ENCODE measurements around the gene SAMD4B.

SAMD4B gene

DNA sequence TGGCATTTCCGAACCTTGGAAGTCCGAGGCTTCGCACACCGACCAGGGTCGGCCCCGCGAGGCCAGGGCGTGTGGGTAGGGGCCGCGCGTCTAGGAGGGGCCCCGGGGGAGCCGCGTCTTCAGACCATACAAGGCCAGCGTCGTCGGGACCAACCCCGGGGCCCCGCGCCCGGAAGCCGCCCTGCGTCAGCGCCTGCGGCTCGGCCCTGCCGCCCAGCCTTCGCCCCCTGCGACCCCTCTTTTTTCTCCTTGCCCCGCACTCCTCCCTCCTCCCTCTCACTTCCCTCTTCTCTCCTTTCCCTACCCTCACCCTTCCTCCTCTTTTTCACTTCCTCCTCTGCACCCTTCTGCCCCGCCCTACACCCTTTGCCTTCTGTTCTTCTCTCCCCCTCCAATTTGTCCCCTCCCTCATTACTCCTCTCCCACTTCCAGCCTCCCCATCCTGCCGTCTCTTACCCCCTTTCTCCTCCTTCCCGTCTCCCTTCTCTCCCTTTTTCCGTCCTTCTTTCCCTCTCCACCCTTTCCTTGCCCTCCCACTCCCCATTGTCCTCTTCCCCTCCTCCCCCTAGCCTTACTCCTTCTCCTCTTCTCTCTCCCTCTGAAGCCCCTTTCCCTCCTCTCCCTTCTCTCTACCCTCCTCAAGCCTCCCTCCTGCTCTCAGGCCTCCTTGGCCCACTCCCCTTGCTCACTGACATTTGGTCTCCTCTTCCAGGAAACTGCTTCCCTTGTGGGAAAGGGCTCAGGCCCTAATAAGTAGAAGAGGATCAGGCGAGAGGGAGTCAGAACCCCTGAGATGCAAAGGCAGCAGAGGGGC, 68.0 kb downstream of the SAMD4B start:
- DNase-seq: peak; percentile 89 to 92

DNA sequence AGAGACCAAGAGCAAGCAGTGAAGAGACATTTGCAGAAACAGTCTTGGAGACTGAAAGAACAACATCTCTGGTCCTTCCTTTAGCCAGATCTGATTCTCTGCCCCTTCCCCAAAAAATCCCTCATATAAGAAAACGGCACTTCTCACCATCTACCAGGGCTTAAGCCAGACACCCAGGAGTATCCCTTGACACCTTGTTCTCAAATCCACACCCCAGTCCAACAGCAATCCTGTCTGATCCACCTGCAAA, 68.5 kb downstream of the SAMD4B start:
- no peak for DNase-seq

DNA sequence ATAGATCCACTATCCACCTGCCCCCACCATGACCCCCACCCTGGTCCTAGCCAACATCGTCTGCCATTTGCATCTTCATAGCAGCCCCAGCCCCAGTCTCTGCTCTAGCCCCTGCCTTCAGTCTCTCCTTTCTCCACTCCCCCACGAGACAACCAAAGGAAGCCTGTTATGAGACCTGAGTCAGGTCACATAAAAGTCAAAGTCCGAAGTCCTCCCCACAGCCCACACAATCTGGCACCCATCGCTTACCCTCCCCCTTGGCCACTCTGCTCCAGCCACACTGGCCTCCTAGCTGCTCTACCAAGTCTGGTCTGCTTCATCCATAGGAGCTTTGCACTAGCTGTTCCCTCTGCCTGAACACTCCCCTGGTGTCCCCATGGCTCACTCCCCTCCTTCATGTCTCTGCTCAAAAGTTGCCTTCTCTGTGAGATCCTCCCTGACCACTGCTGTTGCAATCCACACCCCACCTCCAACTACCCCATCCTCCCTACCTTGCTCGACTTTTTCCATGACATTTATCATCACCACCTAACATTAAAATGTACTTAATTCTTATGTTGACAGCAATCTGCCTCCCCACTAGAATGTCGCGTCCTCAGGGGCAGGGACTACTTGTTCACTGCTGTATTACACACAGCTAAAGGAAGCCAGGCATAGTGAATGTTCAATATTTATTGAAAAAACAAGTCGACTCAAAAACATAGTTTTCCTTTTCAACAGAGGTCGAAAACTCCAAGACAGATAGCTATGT, 69.0 kb downstream of the SAMD4B start:
- DNase-seq: peak; percentile 78 to 79

DNA sequence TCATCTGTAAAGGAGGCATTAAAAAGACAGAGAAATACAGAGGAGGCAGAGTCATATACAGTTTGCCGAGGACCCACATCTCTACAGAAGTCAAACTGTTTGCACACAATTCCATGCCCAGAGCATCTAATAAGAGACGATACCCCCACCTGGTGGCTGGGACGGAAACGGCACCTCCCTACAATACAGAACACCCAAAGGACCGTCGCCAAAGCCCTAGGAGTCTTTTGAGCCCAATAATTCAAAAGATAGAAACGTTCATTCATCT, 69.5 kb downstream of the SAMD4B start:
- peak; percentile 94 for DNase-seq

DNA sequence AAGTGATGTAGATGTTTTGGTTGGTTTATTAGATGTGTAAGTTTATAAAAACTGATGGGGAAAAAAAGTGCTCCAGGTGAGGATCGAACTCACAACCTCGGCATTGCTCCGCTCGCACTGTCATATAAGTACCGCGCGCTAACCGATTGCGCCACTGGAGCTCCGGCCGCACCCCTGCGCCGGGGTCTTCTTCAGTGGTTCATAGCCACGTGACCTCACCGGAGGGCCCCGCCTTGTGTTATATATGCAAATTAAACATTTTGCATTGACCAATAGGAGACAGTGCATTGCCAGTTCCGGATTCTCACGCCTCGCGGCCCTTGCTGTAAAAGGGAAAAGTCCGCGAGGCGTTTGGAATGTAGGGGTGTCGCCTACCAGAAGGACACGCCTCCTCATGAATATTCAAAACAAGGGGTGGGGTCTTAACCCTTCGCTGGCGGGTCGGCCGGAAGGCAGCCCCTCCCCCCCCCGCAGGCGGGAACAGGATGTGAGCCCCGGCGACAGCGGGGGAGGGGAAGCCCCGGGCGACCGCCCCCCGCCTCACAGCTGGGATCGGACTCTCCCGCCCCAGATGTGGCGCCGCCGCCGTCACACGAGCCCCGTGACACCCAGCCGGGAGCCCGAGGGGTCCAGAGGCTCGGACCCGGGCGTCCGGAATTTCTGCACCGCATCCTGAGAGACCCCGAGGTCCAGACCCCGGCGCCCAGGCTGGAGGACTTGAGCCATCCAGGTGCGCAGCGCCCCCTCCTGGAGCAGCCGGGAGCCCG, 70.1 kb downstream of the SAMD4B start, which contains the start of gene PLEKHG2:
Gene PLEKHG2, plus strand, starts transcription at position 570 of the 767 bp plus-strand sequence. CDS start 1,418 bp downstream, outside the sequence.
- peak; percentile 99 for DNase-seq

DNA sequence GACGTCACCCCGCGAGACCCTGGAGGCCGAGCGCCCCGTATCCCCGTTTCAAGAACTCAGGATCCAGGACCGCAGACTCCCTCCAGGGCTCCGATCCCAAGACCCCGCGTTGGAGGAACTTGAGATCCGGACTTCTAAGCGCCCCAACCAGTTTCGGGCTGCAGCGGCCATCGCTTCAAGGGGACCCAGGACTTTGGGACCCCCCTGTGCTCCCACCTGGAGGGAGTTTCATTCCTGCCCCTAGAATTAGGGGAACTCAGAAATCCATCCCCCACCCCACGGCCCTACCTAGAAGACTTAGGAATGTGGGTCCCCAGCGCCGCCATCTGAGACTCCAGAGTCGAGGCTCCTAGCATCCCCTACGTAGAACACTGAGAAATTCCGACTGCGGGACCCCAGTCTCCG, 70.6 kb downstream of the SAMD4B start:
- no peak for DNase-seq

DNA sequence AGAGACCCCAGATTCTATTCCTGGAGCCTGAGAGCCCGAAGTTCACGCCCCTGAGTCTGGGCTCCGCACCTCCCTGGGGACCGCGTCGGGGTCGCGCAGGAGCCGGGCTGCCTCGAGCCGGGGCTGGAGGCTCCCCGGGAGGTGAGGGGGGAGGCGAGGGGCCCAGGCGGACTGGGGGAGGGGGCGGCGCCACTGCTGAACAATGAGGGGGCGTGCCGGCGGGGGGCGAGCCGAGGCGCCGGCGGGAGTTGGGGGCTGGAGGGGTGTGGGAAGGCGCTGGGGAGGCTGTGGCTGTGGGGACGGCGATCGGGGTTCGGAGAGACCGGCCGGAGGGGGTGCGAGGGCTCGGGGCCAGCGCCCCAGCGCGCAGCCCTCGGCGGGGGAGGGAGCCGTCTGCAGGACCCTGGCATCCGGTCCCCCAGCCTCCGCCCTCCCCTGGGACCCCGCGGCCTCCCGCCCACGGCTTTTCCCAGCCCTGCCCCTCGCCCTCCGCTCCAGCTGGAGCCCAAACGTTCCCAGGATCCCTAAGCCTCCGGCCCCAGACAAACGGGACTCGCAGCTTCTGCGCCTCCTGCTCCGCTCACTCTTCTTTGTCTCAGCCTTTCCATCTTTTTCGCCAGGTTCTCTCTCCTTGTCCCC, 71.2 kb downstream of the SAMD4B start:
- peak; percentile 38 to 53 for DNase-seq

DNA sequence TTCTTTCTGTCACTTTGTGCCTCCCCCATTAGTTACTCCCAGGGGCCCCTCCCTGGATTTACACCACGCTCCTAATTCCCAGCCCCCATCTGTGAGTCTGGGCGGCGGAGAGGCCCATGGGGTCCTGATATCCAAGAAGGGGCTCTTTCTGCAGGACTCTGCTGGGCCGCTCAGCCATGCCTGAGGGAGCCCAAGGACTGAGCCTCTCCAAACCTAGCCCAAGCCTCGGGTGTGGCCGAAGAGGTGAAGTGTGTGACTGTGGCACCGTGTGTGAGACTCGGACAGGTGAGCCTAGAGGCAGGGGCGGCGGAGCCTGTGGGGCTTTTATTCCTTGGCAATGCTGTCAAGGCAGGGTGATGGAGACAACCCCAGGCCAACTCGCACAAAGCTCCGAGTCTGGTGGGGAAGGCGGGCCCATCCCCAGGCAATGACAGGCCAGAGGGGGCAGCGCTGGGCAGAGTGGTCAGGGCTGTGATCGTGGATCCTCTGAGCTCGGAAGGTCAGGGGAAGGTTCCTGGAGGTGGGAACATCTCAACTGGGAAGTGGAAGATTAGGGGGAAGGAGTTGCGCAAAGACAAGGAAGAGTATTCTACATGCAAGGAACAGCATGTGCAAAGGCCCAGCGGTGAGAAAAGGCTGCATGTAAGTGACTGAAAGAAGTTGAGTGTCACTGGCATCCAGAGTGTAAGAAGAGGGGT, 71.8 kb downstream of the SAMD4B start:
- DNase-seq: peak in 1 of 2 donors; percentile 39

DNA sequence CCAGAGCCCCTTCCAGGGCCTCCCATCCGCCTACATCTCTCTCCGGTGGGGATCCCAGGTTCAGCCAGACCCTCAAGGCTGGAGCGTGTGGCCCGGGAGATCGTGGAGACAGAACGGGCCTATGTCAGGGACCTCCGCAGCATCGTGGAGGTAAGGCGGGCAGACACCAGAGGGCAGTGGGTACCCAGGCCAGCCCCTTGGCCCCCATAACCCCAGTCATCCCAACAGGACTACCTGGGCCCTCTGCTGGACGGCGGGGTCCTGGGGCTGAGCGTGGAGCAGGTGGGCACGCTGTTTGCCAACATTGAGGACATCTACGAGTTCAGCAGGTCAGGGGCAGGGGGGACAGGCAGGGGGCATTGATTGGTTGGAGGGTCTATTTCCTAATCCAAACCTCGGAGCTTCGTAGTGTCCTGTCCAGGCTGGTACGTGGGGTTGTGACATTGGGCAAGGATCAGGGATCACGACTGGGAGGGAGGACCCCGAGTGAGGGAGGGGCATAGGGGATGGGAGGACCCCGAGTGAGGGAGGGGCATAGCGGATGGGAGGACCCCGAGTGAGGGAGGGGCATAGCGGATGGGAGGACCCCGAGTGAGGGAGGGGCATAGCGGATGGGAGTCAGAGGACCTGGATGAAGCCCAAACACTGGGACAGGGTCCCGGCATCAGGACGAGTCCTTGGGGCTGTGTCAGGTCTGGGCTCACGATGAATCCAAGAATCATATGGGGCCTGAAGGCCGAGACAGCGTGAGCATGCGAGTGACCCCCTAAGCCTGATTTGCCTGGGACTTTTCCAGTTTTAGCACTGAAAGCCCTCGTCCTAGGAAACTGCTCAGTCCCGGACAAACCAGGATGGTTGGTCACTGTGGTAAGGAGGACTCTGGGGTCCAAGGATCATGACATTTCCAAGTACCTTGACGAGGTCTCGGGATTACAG, 73.2 kb downstream of the SAMD4B start:
- DNase-seq: no peak

DNA sequence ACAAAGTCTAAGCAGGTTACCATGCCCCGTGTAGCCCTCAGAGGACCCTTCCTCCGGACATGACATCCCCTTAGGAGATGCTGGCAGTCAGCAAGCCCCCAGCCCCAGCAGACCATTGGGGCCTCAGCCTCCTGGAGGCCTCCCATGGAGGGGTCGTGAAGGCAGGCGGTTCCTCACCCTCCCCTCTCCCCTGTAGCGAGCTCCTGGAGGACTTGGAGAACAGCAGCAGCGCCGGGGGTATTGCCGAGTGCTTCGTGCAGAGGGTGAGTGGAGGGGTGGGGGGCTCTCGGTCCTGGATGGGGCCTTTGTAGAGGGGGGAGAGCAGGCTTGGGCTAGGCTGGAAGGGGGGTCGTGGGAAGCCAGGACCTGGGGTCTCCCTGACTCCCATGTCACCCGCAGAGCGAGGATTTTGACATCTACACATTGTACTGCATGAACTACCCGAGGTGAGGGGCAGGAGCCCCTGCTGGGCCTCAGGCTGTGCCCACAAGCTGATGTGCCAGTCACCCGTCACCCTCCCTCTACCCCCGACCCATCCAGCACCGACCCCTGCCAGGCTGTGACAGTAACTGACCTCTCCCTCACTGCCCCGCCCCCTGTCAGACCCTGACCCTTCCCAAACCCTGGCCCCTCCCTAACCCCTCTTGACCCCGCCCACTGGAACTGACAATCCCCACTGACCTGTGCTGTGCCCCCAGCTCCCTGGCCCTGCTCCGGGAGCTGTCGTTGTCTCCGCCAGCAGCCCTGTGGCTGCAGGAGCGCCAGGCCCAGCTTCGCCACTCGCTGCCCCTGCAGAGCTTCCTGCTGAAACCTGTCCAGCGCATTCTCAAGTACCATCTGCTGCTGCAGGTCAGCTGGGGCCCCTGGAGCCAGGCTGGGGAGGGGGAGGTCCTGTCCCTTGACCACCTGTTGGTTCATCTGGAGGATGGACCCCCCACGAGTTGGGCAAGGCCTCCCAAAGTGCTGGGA, 74.2 kb downstream of the SAMD4B start:
- DNase-seq: no peak

DNA sequence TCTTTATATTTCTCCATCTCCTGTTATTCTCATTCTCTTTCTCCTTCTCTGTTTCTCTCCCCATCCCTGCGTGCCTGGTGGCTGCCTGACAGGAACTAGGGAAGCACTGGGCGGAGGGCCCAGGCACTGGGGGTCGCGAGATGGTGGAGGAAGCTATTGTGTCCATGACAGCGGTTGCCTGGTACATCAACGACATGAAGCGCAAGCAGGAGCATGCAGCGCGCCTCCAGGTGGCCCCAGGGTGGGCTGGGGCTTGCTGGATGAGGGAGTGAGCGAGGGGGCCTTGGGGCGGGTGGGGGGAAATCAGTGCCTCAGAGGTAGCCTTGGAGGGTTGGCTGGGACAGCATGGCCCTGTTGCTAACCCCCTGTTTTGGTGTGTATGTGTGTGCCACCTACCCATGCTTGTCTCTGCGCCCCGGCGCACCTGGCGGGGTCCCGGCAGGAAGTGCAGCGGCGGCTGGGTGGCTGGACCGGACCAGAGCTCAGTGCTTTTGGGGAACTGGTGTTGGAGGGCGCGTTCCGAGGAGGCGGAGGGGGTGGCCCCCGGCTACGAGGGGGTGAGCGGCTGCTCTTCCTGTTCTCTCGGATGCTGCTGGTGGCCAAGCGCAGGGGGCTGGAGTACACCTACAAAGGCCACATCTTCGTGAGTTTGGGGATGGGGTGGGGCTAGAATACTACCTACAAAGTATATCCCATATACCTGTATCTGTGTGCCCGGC, 75.4 kb downstream of the SAMD4B start:
- no peak for DNase-seq

DNA sequence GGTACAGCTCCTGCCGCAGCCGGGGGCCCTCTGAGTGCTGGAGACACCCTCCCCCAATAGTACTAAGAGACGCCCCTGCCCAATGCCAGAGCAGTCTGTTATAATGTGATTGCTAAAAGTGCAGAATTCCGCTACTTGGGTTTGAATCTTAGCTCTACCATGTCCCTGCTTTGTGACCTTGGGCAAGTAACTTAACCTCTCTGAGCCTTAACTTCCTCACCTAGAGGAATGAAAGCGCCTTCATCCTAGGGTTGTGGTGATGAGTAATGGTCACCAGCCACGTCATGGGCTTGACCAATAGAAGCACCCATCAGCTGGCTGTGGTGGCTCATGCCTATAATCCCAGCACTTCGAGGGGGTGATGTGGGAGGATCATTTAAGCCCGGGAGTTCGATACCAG, 76.8 kb downstream of the SAMD4B start:
- DNase-seq: no peak

DNA sequence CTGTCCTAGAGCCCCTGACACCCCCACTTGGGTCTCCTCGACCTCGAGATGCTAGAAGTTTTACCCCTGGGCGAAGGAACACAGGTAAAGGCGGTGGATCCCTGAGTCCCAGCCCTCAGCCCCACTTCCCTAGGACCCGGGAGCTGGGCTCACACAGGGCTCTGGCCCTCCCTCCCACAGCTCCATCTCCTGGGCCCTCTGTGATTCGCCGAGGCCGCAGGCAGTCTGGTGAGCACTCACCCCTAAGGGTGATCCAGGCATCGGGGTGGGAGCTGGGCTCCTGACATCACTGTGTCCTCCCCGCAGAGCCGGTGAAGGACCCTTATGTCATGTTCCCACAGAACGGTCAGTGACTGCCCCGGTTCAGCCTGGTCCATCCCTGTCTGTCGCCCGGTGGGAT, 78.5 kb downstream of the SAMD4B start:
- DNase-seq: no peak

DNA sequence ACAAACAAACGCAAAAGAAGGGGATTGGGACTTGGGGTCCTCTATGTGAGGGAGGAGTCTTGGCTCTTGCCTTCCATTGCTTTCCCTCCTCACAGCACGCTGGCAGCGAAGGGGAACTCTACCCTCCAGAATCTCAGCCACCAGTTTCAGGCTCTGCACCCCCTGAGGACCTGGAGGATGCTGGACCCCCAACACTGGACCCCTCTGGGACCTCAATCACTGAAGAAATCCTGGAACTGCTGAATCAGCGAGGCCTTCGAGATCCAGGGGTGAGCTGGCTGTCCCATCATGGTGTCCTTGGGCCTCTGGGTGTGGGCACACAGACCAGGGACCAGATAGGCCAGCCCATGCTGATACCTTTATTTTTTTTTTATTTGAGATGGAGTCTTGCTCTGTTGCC, 79.8 kb downstream of the SAMD4B start:
- DNase-seq: no peak

DNA sequence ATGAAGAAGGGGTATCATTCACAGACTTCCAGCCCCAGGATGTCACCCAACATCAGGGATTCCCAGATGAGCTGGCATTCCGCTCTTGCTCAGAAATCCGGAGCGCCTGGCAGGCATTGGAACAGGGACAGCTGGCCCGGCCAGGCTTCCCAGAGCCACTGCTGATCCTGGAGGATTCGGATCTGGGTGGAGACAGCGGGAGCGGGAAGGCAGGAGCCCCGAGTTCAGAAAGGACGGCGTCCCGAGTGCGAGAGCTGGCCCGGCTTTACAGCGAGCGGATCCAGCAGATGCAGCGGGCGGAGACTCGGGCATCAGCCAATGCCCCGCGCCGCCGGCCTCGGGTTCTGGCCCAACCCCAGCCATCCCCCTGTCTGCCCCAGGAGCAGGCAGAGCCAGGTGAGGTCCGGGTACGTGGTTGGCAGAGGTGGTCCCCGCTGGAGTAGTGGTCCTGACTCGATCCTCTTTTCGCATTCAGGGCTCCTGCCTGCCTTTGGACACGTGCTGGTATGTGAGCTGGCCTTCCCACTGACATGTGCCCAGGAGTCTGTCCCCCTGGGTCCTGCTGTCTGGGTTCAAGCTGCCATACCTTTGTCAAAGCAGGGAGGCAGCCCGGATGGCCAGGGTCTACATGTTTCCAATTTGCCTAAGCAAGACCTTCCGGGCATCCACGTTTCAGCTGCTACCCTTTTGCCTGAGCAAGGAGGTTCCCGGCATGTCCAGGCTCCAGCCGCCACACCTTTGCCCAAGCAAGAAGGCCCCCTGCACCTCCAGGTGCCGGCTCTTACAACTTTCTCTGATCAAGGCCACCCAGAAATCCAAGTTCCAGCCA, 81.3 kb downstream of the SAMD4B start:
- no peak for DNase-seq

DNA sequence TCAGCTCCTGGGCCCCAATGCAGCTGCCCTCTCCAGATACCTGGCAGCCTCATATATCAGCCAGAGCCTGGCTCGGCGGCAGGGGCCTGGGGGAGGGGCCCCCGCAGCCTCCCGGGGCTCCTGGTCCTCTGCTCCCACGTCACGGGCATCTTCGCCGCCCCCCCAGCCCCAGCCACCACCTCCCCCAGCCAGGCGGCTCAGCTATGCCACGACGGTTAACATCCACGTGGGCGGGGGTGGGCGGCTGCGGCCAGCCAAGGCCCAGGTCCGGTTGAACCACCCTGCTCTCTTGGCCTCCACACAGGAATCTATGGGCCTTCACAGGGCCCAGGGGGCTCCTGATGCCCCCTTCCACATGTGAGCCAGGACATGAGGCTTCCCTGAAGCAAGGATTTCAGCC, 82.7 kb downstream of the SAMD4B start:
- DNase-seq: no peak

DNA sequence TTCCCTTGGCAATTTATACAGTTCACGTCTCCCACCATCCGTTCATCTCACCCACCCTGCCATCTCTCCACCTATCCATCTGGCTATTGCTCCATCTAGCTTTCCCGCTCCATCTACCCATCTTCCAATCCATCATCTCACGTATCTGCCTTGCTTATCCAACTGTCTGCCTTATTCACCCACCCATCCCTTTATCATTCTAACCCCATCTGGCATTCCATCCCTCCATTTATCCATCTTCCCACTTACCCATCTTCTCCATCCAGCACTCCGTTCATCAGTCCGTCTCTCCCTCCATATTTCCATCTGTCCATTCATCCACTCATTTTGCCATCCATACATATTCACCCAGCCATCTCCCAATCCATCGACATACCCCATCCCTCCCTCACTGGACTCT, 83.5 kb downstream of the SAMD4B start:
- DNase-seq: no peak

DNA sequence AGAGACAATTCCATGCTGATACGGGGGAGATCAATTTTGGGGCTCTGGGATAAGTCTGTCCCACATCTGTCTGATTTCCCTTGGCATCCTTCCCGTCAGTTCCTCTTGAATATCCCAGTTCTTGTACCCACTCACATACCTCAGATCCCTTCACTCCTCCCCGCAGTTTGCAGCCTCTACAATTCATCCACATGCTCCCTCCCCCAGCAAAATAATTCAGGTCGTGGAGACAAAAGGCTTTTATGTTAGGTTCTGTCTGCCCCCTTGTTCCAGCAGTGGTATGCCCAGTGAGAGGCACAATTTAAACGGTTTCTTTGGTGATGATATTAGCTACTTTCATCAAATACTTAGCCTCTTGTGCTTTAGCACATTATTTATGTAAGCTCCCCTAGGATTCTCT, 83.9 kb downstream of the SAMD4B start:
- DNase-seq: no peak

DNA sequence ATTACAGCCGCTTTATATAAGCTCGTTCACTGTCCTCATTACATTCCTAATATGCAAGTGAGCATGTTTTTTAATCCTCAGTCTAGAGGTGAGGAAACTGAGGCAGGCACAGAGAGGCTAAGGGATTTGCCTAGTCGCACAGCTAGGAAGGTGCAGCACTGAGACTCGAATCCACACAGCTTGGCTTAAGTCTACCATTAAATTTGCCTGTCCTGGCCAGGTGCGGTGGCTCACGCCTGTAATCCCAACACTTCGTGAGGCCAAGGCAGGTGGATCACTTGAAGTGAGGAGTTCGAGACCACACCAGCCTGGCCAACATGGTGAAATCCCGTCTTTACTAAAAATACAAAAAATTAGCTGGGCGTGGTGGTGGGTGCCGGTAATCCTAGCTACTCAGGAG, 85.5 kb downstream of the SAMD4B start:
- DNase-seq: no peak
